Testis (tissue), 3 donors: Measurements from ENCODE around the gene DLG2. TPM values are rescaled to one million over a fixed set of nuclear protein-coding genes. Genes with fewer than 3 reads are reported as not detected.

ENCODE experiments used
- DNase-seq: peaks from one replicate; pipeline ENCODE4 v3.0.0-alpha.2; 2019
- H3K27ac ChIP-seq, 2 donors: fragments of 200-600 bp; sonication (generic); one replicate each; pipeline ENCODE4 v1.5.1; 2019
- H3K27me3 ChIP-seq: fragments of 200-600 bp; sonication (generic); one replicate; pipeline ENCODE4 v1.5.1; 2019
- H3K36me3 ChIP-seq: fragments of 200-600 bp; sonication (generic); one replicate; pipeline ENCODE4 v1.5.1; 2017; ENCODE audit warnings: low read depth; ENCODE audit errors: missing control alignments
- H3K4me1 ChIP-seq: fragments of 200-600 bp; sonication (generic); one replicate; pipeline ENCODE4 v1.5.1; 2019
- H3K4me3 ChIP-seq, 2 donors: fragments of 200-600 bp; sonication (generic); one replicate each; pipeline ENCODE4 v1.5.1; 2017 to 2019
- H3K9me3 ChIP-seq: fragments of 200-600 bp; sonication (generic); one replicate; pipeline ENCODE4 v1.5.1; 2017
- POLR2A ChIP-seq: fragments of 450-650 bp; IDR thresholded peaks from one replicate; pipeline ENCODE4 v1.6.1; 2017; ENCODE audit warnings: antibody characterized with exemption, mild to moderate bottlenecking, moderate library complexity
- WGBS, 2 donors: methylation state at CpG; one replicate each; pipeline ENCODE4 v1.1.5; 2018; 5-methylcytosine and 5-hydroxymethylcytosine counted together
- intact Hi-C: fragments of 100-400 bp; cut with DNase I; formaldehyde crosslinking; loops from one replicate; pipeline ENCODE4 v1.15.1; 2023; ENCODE audit warnings: low total_unique reads
- polyA plus RNA-seq: library from polyadenylated mRNA; stranded (reverse); fragments of 350-450 nt; fragmentation: Illumina TruSeq; extraction: RNeasy Lipid Tissue Mini Kit (QIAGEN cat#74804); gene quantifications from one replicate; pipeline ENCODE4 v1.2.3, GENCODE V29; 2014; ENCODE audit warnings: low read depth, low replicate concordance; ENCODE audit not compliant: insufficient read depth
- total RNA-seq, 2 donors: library from RNA; depleted of rRNA; stranded (reverse); fragments of >200 nt; gene quantifications; one replicate each; pipeline ENCODE4 v1.2.3, GENCODE V29; 2016
- TF ChIP-seq, protein P1 (sequence below), 3 experiments: fragments of 450-650 bp in 2 of 3; fragments of 200-600 bp in 1 of 3; sonication (generic) in 1 of 3; IDR thresholded peaks; one replicate each; pipeline ENCODE4 v1.5.1; 2016 to 2019; ENCODE audit warnings: antibody characterized with exemption in 3 of 3, mild to moderate bottlenecking in 2 of 3, moderate library complexity in 1 of 3

Gene DLG2
- total and polyA plus RNA-seq, 3 donors from 2014 or later, result 13.8 to 23.0 (median 14.1) TPM

DNA sequence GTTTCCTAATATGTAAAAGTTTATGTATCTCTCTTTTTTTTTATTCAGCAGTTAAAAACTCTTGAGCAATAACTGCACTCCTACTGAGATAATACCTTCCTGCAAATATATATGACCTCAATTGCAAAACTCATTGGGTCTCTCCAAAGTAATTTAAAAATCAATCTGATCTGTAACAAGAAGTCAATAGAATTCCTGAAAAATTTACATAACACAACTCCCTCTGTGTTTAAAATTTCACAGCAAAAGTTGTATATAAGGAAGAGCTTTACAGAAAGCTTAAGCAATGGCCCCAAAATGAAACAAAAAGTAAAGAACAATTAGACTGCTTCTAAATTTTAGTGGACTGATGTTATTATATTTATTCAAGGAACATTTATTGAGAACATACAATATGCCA lies 313.4 kb downstream of the DLG2 start:
- no peak overlapping the region for H3K27ac ChIP-seq
- no peak overlapping the region for H3K4me3 ChIP-seq
- no peaks in the 10 kb centered on the region for H3K27me3 ChIP-seq
- no peak for TF ChIP-seq POLR2A
- TF ChIP-seq, protein P1, sequence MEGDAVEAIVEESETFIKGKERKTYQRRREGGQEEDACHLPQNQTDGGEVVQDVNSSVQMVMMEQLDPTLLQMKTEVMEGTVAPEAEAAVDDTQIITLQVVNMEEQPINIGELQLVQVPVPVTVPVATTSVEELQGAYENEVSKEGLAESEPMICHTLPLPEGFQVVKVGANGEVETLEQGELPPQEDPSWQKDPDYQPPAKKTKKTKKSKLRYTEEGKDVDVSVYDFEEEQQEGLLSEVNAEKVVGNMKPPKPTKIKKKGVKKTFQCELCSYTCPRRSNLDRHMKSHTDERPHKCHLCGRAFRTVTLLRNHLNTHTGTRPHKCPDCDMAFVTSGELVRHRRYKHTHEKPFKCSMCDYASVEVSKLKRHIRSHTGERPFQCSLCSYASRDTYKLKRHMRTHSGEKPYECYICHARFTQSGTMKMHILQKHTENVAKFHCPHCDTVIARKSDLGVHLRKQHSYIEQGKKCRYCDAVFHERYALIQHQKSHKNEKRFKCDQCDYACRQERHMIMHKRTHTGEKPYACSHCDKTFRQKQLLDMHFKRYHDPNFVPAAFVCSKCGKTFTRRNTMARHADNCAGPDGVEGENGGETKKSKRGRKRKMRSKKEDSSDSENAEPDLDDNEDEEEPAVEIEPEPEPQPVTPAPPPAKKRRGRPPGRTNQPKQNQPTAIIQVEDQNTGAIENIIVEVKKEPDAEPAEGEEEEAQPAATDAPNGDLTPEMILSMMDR (IDR thresholded peaks at IDR 0.05), result no peak
- intact Hi-C loops, result no loop called here
- no peaks in the 10 kb centered on the region for H3K36me3 ChIP-seq
- DNase-seq, result no peak
- H3K4me1 ChIP-seq, result no peaks in the 10 kb centered on the region
- no peaks in the 10 kb centered on the region for H3K9me3 ChIP-seq

DNA sequence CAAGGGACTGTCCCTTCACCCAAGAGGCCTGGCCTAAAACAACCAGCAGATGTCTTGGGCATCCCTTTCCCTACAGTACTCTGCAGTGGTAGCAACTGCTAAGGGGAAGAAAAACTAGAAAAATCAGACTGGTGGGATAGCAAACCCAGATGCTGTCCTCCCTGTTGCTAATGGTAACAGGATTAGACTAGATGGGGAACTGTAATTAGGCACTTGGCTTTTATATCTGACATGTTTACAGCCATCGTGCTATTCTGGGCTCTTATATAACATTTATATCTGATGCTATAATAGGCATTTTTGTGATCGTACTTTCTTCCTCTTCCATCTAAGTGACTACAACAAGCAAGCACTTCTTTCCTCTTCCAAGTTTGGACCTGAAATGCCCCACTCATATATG lies 316.7 kb downstream of the DLG2 start:
- Histone ChIP-seq H3K4me3 (no peak overlapping the region), H3K4me1 (no peaks in the 10 kb centered on the region), H3K27ac (no peak overlapping the region), H3K36me3 (no peaks in the 10 kb centered on the region), H3K9me3 (no peaks in the 10 kb centered on the region), H3K27me3 (no peaks in the 10 kb centered on the region)
- intact Hi-C loops, result no loop called here
- DNase-seq, result no peak
- TF ChIP-seq POLR2A, result no peak
- TF ChIP-seq, protein P1 (IDR thresholded peaks at IDR 0.05), result no peak
- 67 to 82% methylated on average over 2 of the region's 2 CpGs for WGBS, 2 donors

DNA sequence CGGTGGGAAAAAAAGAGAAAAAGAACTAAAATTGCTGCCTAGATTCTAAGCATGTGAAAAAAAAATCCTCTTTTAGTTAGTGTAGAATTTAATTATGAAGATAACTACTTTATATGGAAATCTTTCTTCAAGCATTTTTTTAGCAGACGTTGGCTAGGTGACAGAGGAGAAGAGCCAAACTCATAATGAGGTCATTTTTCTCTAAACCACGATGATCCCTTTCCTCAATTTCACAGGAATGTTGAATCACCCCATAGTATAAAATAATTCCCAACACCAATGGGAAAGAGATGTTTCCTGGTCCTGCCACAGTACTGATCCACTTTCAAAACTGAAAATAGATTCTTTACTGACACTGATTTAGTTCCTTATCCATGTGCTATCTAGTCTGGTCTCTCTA lies 319.8 kb downstream of the DLG2 start:
- H3K27me3 ChIP-seq, result no peaks in the 10 kb centered on the region
- no peak for TF ChIP-seq POLR2A
- H3K9me3 ChIP-seq, result no peaks in the 10 kb centered on the region
- no peak overlapping the region for H3K27ac ChIP-seq
- H3K4me3 ChIP-seq, result no peak overlapping the region
- H3K4me1 ChIP-seq, result no peaks in the 10 kb centered on the region
- intact Hi-C loops, result no loop called here
- DNase-seq, result no peak
- no peaks in the 10 kb centered on the region for H3K36me3 ChIP-seq
- WGBS, 2 donors, result 66 to 71% methylated on average over 3 of the region's 3 CpGs

DNA sequence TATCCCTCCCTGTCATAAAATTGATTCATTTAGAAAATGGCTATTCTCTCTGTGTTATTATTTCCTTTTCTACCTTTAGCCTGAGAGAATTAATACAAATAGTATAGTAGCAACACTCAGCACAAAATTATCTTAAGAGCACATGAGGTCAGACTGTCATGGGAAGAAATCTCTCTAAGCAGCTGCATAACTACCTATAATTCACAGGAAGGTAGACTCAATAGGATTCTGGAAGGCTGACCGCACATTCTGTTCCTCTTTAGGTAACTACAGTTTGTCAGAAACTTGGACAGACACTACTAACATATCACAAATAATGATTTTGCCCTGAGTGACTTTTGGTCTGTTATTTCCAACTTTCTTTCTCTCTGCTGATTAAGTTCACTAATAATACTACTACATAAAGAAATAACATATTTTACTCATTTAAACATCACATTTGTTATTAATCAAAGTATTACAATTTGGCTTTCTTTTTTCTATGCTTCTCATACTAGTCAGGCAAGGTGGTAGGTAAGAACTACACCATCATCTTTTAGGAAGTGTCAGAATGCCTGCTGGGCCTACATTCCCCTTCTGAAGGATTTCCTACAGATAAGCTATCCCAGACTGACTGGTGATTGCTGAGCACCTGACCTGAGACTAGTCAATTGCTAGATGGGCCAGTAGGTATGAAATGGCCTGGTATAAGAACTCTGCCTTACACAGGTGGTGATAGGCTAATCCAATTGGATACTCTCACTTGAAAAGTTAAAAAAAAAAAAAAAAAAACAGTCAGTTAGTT lies 325.1 kb downstream of the DLG2 start:
- H3K4me1 ChIP-seq, result no peaks in the 10 kb centered on the region
- no peak overlapping the region for H3K4me3 ChIP-seq
- intact Hi-C loops, result no loop called here
- no peak overlapping the region for H3K27ac ChIP-seq
- H3K9me3 ChIP-seq, result no peaks in the 10 kb centered on the region
- no peaks in the 10 kb centered on the region for H3K27me3 ChIP-seq
- H3K36me3 ChIP-seq, result no peaks in the 10 kb centered on the region
- TF ChIP-seq, protein P1 (IDR thresholded peaks at IDR 0.05), result no peak
- 85 to 88% methylated on average over 1 of the region's 1 CpG for WGBS, 2 donors
- DNase-seq, result no peak

DNA sequence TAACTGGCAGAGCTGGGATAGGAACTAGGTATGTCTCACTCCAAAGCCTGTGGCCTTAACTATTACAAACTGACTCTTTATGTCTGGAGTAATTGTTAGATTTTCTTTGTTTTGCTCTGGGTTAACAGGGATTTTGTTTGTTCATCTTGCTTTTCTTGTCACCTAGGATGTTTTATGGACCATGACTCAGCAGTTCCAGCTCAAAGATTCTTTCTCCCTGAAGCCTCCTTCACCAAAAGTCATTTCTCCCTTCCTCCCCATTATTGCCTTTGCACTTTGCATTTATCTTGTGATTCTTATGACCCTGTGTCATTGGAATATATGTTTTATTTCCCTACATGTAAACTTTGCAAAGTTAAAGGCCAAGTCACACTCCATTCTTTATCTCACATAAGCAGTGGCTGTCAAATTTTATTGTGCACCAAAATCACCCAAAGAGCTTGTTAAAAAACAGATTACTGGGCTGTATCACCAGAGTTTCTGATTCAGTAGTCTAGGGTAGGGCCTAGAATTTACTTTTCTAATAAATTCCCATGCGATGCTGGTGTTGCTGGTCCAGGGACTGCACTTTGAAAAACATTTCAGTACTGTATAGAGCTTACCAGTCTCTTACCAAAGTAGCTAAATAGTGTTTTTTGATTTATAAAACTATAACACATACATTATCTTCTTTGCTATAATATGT lies 327.7 kb downstream of the DLG2 start:
- no peak for DNase-seq
- WGBS, 2 donors, result 84 to 92% methylated on average over 1 of the region's 1 CpG

More for the DNA sequence above, 327.7 kb downstream of the DLG2 start:
- TF ChIP-seq, protein P1 (IDR thresholded peaks at IDR 0.05), result no peak
- TF ChIP-seq POLR2A, result no peak
- Histone ChIP-seq H3K9me3 (no peaks in the 10 kb centered on the region), H3K27me3 (no peaks in the 10 kb centered on the region), H3K36me3 (no peaks in the 10 kb centered on the region), H3K27ac (no peak overlapping the region), H3K4me1 (no peaks in the 10 kb centered on the region), H3K4me3 (no peak overlapping the region)
- intact Hi-C loops, result no loop called here
